ENCODE measurements around the gene CNTRL.

DNA sequence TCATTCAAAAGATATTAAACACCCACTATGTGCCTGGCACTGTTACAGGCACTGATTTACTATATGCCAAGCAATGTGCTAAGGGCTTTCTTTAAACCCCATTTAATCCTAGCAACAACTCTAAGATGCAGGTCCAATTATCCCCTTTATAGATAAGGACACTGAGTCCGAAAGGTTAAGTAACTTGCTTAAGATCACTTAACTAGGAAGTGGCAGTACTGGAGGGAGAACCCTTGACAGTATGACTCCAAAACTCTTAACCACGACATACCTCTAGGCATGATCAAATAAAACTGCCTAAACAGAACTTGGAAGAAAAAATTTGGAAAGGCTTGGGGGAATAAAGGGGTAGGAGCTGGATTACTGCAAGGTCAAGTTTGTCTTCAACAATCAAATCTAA is 125.2 kb downstream of the CNTRL start:
- TF ChIP-seq, protein P1, sequence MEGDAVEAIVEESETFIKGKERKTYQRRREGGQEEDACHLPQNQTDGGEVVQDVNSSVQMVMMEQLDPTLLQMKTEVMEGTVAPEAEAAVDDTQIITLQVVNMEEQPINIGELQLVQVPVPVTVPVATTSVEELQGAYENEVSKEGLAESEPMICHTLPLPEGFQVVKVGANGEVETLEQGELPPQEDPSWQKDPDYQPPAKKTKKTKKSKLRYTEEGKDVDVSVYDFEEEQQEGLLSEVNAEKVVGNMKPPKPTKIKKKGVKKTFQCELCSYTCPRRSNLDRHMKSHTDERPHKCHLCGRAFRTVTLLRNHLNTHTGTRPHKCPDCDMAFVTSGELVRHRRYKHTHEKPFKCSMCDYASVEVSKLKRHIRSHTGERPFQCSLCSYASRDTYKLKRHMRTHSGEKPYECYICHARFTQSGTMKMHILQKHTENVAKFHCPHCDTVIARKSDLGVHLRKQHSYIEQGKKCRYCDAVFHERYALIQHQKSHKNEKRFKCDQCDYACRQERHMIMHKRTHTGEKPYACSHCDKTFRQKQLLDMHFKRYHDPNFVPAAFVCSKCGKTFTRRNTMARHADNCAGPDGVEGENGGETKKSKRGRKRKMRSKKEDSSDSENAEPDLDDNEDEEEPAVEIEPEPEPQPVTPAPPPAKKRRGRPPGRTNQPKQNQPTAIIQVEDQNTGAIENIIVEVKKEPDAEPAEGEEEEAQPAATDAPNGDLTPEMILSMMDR (IDR thresholded peaks at IDR 0.05; ENCODE audit: poor library complexity): no peak
- TF ChIP-seq EZH2phosphoT487 (IDR thresholded peaks at IDR 0.05; ENCODE audit: low read depth, severe bottlenecking, unreplicated experiment): no peak
- TF ChIP-seq EZH2 (IDR thresholded peaks at IDR 0.05; ENCODE audit: borderline replicate concordance): no peak

Measured in hepatocyte (in vitro differentiated cells).